Right renal pelvis (tissue), 4 donors: ENCODE results near the gene TEAD1. TPM values are rescaled to one million over a fixed set of nuclear protein-coding genes. Genes with fewer than 3 reads are reported as not detected.
"Not testable (repeated sequence)": the region's sequence is repeated elsewhere in the genome, so short reads cannot be mapped to it uniquely, and the experiment has no call there.

Experiments
- DNase-seq, 4 donors: peaks; one replicate each; pipeline ENCODE4 v3.0.0-alpha.2; 2013; ENCODE audit warnings: low read depth in 4 of 4, low spot score in 3 of 4, missing footprints in 1 of 4
- polyA plus RNA-seq, 4 donors: library from polyadenylated mRNA; unstranded; fragments of 120-200 nt; gene quantifications; one replicate each; pipeline ENCODE4 v1.2.1, GENCODE V29; 2013; ENCODE audit not compliant: insufficient read length in 4 of 4

TEAD1 gene
- polyA plus RNA-seq, 4 donors, result 79.7 to 89.2 (median 87.6) TPM

DNA sequence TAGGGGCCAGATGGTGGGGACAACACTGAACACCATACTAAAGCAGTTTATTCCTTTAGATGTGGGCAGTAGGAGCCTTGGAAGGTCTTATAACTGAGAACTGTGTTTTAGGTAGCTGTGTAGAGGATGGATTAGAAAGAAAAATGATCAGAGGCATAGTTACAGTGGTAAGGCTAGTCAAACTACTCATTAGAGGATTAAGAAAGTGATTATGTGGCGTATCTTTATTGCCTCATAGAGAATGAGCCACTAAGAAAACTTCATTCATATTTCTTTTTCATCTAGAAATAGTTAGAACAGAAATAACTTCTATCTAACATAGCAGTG lies 179.1 kb downstream of the TEAD1 start:
- DNase-seq, result no peak

DNA sequence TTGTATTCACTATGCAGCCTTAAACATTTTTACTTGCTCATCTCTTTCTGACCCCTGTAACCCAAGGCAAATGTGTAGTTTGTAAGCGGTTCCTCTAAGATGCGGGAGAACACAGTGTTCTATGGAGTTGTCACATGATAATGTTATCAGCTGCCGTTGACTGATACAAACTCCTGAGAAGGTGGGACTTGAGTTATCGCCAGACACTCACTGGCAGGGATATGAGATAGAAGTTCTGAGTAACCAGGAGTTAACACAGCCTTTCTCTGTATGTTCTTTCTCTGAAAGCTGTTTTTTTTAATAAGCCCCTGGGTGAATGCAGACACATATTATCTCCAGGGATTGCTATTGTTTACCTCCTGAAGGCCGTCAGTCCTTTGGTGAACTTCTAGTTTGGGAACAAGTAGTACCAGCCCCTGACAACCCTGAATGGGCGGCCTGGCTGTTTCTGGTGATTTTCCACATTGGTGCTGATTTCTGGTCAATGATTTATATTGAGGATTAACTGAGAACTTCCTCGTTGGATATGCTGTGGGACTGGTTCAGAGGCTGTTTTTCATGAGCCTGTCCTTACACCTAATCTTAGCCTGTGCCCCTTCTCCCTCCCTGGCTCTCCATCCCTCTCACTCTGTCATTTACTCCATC lies 179.6 kb downstream of the TEAD1 start:
- no peak for DNase-seq

DNA sequence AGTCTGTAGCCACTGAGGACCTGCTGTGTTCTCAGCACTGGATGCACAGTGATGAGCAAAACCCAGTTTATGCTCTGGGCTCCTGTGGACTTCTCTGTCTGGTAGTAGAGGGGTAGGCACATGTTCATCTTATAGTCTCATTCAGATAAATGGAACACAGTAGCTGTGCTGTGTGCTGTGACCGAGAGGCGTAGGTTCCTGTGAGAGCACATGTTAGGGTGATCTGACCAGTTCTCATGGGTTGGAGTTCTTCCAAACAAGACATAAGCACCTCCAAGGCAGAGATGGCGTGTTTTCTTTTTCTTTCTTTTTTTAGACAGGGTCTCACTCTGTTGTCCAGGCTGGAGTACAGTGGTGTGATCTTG lies 180.1 kb downstream of the TEAD1 start:
- DNase-seq, result no peak

DNA sequence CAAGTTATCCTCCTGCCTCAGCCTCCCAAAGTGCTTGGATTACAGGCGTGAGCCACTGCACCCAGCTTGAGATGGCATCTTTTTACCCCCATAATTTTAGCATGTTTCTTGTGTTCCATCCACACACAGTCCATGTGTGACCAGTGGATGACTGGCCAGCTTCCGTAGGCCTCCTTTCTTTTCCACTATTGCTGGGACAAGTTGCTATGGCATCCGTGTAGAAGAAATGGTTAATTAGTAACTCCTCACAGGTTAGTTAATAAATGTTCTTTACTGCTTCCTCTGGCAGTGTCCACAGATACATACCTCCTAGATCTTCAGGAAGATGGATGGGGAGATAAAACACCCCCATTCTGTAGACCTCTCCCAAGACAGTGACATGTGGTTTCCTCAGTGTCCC lies 180.6 kb downstream of the TEAD1 start:
- DNase-seq, result peak in 2 of 4 donors; percentile 45 to 53

DNA sequence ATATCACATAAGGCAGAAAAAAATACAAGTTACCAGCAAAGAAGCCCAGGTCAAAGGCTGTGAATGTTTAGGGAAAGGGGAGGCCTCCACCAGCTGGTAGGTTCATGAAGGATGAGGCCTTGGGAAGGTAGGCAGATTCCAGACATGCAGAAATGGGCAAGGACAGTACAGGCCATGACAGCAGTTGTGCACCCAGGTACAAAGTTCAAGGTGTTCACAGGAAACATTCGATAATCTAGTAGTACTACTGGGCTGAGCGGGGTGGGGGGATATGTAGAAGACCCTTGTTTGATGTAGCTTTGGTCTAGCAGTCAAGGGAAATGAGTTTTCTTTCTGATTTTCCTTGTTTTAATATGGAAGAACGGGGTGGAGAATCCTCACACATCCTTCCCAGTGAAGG lies 182.1 kb downstream of the TEAD1 start:
- DNase-seq, result no peak

DNA sequence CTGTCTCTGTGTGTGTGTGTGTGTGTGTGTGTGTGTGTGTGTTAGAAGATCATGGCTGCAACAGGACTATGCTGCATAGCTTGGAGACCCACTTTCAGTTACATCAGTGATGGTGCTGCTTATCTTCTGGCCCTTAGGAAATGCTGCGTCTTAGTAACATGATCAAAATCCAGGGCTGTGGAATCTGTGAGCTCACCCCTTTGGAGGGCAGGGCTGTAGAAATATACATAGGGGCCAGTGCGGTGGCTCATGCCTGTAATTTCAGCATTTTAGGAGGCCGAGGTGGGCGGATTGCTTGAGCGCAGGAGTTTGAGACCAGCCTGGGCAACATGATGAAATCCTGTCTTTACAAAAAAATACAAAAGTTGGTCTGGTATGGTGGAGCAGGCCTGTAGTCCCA lies 183.4 kb downstream of the TEAD1 start:
- DNase-seq, result no peak

DNA sequence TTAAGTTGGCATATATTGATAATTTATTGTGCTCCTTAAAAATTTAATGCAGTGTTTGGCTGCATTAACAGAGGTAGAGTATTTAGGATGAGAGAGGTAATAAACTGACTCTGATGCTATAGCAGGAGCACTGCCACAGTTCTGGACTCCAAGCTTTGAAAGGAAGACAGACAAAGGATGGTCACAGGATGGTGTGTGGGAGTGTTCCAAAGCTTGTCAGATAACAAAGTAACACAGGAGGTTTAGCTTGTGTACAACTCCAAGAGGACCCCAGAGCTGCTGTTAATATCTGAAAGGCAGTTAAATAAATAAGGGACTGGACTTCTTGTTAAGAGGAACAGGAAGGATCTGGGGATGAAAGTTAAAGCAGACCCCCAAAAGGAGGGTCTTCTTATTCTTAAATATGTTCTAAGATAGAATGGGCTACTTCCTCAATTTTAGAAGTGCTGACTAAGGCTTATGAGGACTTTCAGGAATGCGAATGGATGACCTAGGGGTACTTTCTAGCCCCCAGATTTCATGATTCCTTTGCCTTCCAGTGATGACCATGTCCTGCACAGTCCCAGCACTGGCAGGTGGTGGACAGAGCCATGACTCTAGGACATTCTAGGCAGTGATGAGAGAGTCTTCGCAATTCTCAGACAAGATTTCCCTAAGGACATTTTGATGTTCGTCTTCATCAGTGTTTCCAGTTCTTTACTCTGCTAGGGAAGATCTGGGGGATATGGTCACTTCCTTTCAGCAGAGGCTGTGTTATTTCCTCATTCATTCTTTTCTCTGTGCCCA lies 185.8 kb downstream of the TEAD1 start:
- DNase-seq, result no peak

DNA sequence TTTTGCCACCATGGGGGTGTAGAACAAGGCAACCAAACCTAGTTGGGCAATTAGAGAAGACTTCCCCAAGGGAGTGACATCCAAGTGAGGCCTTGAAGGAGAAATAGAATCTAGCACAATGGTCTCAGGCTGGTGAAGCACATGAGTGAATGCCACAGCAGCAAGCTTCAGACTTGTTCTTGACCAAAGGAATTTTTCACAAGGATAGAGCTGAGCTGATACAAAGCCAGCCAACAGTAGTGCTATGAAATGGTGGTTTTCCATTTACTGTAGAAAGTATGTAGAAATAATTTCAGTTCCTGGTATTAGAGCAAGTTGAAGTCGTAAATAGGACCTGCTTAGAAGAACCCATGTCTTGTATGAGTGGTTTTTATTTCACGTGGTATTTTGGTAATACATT lies 186.6 kb downstream of the TEAD1 start:
- DNase-seq, result no peak

DNA sequence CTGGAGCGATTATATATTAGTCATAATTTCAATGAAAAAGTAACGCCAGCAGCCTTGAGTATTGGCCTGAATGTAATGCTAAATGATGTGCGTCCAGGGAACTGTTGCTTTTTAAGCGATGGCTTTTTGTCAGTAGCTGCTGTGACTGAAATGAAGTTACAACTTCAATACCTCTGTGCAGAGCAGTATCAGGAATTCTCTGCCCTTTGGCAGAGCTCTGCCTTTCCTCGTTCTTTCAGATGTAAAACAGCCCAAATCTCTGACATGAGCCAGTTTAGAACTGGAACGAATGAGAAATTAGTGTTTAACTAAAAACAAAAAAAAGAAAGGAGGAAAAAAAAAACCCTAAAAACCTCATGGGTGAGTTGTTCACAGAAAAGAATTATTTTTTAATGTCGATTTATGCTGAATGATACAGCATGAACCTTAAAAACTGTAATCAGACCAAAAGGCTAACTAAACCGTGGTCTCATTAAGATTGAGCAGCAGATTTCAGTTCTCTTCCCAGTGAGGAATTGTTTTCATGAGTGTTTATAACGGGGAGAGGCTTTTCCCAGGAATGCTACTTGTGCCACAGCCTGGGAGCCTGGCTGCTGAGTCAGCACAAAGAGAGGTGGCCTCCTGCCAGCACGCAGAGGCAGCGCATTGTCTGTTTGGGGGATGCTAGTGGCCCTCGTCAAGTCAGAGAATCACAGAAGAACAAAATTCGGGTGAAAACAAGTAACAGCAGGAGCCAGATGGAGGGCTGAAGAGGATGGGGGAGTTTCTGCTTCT lies 188.7 kb downstream of the TEAD1 start:
- peak in 2 of 4 donors; percentile 62 to 65 for DNase-seq

DNA sequence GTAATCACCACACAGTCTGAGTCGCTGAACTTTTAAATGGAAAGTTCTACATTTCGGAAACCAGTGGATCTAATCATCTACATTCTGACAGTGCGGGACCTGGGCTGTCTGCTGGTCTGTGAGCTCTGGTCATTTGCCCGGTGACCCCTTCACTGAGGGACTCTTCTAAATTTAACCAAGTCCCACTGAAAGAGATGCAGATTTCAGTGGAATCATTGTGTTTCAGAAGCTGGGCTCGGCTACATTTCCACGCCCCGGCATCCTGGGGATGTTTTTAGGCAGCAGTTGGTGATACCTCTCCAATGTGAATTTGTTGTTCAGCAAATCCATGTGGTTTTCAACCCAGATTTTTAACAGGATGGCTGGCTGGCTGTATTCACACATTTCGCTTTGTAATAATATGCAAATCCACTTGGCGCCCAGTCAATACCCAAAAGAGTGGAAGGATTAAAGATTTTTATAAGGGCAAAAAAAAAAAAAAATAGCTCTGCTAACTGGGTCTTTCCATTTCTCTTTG lies 189.4 kb downstream of the TEAD1 start:
- DNase-seq, result no peak

DNA sequence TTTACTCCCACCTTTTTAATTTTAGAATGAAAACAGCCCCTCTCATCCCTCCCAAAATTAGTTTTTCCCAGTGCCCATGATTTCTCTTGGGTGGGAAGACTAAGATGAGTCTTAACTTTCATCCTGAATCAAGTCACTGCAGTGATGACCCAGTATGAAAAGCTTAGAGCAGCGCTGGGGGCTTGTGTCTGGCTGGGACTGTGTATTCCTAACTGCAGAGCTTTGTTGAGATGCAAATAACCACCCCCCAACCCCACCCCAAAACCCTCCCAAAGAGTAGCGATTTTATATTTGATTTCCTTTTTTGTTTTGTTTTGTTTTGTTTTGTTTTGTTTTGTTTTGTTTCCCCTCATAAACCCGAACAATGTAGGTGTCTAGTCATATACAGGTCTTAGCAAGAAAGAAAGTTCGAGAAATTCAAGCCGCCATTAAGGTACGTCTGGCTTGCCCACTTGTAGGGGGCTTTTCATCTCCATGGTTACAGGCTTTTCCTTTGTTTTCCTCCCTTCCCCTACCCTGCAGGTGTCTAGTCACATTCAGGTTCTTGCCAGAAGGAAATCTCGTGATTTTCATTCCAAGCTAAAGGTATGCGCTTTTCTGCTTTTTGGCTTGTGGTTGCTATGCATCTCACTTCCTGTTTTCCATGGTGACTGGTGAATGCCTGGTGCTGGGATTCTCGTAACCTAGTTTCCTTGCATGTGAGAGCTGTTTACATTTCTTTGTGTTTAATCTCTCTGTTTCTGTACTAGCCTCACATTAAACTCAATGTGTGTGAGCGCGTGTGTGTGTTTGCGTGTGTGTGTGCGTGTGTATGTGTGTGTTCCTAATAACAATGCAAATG lies 190.3 kb downstream of the TEAD1 start:
- DNase-seq, result peak in 2 of 4 donors; percentile 64 to 70

DNA sequence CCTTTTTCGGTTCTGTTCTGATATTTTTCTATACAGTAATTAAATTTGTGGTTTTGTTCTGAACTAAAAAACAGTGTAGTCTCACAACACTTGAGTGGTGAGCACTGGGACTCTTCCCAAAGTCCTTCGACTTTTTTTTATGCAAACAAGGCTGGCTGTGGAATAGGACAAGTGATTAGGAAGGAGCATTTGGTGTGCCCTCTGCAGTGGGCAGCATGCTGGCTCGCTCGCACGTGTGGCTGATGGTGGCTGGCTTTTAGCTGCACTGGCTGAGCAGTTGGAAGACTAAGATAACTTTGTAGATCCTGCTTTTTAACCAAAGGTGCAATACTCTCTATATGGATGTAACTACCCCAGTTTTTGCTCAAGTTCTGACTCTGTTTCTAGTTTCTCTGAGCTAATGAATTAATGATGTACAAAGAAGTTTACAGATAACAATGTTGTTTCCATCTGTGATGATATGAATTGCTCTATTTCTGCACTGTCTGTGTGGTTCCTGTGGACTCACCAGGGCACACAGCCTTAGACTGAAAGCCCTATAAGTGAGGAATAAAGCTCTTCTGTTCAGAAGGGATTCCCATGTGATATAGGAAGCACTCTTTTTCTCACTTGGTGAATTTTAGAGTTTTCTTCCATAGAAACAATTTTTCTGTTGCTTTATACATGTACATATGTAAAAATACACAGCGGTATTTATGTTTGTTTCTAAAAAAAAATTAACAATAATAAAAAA lies 191.8 kb downstream of the TEAD1 start:
- no peak for DNase-seq

DNA sequence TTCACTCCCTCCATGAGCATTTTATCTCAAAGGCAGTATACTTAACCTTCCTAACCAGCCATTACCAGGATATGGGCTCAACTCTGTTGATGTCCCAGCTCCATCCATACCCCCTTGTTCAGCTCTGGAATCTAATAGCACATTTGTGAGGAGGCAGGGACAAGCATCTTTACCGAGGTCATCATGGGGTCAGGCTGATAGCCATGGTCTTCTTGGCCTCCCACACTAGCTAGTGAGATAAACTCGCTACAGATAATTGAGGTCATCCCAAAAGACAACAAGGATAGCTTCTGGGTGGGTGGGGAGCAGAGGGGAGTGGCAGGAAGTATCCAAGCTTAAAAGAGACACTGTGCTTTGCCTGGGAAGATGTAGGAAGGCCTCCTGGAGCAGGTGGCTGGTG lies 193.3 kb downstream of the TEAD1 start:
- no peak for DNase-seq

DNA sequence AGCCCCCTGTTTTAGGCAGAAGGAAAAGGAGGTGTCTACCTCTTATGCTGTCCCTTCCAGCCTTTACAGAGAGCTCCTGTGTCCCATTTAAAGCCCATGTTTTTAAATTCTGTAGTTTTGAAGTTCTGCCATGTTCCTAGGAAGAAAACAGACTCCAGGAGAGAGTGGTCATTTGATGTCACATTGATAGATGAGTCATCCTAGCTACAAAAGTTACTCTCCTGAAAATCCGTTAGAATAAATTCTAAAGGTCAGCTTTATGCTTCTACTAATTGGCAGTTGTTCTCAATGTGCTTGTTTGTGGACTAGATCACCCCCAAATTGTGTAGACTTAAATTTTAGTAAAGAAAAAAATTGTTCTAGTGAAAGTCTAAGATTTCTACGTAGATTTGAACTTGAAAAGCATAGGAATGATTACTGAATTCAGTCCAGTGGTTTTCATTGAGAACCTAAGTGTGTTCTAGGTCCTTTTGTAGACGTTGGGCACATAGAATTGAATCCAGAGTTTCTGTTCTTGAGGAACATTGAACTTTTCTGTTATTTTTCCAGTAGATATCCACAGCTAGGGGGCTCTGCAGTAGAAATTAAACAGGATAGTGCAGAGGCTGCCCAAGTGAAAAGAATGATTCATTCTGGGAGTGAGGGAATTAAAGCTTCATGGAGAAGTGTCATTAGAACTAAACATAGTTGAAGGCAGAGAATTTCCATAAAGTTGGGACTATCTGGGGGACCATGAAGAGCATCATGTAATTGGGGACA lies 194.3 kb downstream of the TEAD1 start:
- no peak for DNase-seq

DNA sequence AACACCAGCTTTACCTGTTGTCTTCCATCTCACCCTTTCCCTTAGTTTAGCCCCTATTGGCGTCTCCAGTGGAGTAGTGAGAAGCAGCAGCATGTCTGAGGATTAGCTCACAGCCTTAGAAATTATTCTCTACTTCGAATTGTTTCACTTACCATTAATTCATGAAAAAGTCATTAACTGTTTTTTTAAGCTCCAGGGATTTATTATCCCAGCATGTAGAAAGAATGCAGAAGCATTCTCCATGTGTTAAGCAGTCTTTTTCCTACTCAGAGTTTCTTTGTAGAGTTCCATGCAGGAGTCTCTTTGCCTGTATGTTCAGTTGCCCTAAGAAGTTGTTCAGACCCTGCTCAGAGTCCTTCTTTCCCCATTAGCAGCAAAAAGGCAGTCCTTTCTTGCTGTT lies 197.0 kb downstream of the TEAD1 start:
- no peak for DNase-seq

DNA sequence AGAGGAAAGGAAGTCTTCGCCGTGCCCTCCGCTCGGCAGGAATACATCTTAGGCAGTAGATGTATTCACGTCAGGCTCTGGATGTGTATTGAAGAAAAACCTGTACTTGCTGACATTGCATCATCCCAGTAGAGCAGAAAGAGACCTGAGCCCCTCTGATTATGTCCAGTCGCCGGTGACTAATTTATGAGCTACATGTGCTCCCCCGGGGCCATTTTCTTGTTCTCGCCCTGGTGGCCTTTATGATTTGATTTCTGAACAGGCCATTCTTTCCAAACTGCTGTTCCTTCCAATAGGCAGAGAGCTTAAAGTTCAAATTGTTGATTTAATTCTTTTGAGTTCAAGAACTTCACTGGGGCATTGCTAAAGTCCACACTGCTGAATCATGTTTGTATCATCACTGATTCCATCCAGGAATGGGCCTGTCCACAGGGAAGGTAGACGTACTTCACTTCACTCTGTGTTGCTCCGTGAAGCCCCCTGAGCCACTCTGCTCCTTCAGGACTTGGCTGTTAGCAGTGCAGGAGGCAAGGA lies 197.6 kb downstream of the TEAD1 start:
- no peak for DNase-seq

DNA sequence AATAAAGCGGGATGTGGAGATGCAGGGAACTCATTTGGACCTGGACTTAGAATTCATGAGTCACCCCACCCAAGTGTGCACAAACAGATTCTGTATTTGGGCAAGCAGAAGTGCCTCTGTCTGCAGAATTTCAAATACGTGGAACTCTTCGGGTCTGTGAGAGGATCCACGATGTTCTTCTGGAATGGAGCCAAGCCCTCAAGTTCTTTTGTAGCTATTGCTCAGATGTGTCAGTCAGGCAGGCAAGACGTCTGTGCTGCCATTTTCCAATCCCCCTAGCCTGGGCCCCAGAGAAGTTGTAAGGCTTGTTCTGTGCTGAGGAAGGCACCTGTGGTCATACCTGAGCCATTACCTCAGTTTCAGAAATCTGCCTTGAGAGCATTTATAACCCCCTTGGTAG lies 202.1 kb downstream of the TEAD1 start:
- no peak for DNase-seq

DNA sequence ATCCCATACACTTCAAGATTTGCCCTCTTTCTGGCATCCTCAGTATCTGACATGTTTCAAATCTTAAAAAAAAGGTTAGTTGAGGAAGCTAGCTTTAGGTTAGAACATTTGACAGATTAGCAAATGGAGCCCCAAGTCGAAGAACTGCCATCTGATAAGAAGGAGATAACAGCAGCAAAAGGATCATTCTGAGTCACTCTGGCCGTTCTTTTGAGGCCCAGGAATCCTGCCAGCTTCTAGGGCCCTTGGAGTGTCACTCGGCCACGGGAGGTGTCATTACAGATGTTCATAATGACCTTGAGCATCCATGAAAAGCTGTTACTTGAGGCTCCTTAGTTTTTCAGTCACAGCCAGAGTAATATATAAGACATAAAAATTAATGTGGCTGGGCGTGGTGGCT lies 202.8 kb downstream of the TEAD1 start:
- DNase-seq, result no peak

DNA sequence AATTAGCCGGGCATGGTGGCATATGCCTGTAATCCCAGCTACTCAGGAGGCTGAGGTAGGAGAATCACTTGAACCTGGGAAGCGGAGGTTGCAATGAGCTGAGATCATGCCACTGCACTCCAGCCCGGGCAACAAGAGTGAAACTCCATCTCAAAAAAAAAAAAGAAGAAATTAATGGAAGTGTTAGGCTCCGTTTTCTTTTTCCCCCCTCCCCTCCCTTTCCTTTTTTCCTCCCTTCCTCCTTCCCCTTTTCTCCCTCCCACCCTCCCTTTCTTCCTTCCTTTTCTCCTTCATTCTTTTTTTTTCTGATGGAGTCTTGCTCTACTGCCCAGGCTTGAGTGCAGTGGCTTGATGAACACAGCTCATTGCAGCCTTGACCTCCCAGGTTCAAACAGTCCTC lies 203.3 kb downstream of the TEAD1 start:
- DNase-seq, result not testable (repeated sequence)
